Measurements from ENCODE around the gene SAP30L.

SAP30L gene

GRCh38 chr5:154509784-154510555 lies 64.2 kb downstream of the SAP30L start:
- H3K36me3 ChIP-seq (ENCODE audit: control insufficient read depth, insufficient read depth, low read length), result no peaks in the 10 kb centered on the region
- H3K4me1 ChIP-seq (ENCODE audit: control insufficient read depth, insufficient read depth, low read length), result peaks cover 12% of the 10 kb centered on the region; the same call in 1 of the 2 replicates
- 0 out of 2 replicates have a peak, but pooled peaks cover 3% of the 10 kb centered on the region for H3K27me3 ChIP-seq (ENCODE audit: control insufficient read depth, insufficient read depth, low read length)
- H3K9ac ChIP-seq (ENCODE audit: low read length), result no peak overlapping the region
- H3K4me3 ChIP-seq (ENCODE audit: low read depth, low read length), result no peak overlapping the region
- no peaks in the 10 kb centered on the region for H3K9me3 ChIP-seq (ENCODE audit: control insufficient read depth, insufficient read depth, low read depth, low read length)
- H3K27ac ChIP-seq (ENCODE audit: low read depth, low read length), result no peak overlapping the region
